GM12878 (cell line): ENCODE measurements around the gene GCK. TPM values are rescaled to one million over a fixed set of nuclear protein-coding genes. Genes with fewer than 3 reads are reported as not detected.

ENCODE experiments used
- ATAC-seq: fragments of 200-7000 bp; cut with Tn5 transposase; 3 replicates; pipeline ENCODE4 v1.9.1; 2020; ENCODE audit warnings: mild to moderate bottlenecking, moderate library complexity
- BruUV-seq: library from RNA; stranded (reverse); fragments of 400-500 nt; replicated peaks from 2 replicates; lab custom pipeline; 2021; lab: Mats Ljungman, UMichigan
- CTCF ChIA-PET: fragments of 300-600 bp; sonication (Branson Sonifier 250); formaldehyde crosslinking; extraction: SDS; loops from one replicate; lab custom pipeline; 2021; ENCODE audit warnings: inconsistent platforms; lab: Yijun Ruan, JAX
- POLR2A ChIA-PET: fragments of 350-600 bp; formaldehyde crosslinking; extraction: SDS; loops from one replicate; lab custom pipeline; 2021; ENCODE audit warnings: inconsistent platforms; lab: Charles Lee
- RAD21 ChIA-PET: fragments of 300-600 bp; sonication (Branson Sonifier 250); formaldehyde crosslinking; loops from one replicate; lab custom pipeline; 2023; ENCODE audit warnings: antibody characterized with exemption; ENCODE audit not compliant: unreplicated experiment; lab: Charles Lee
- SMC1A ChIA-PET: fragments of 300-600 bp; sonication (Branson Sonifier 250); formaldehyde crosslinking; loops from one replicate; lab custom pipeline; 2023; ENCODE audit not compliant: unreplicated experiment, uncharacterized antibody; lab: Charles Lee
- DNase-seq: peaks from one replicate; pipeline ENCODE4 v3.0.0-alpha.2; 2011; ENCODE audit warnings: low read depth, low spot score
- FAIRE-seq: peaks from 3 replicates; lab custom pipeline; 2011; peaks lifted over from hg19 to GRCh38; lab: Jason Lieb, UNC
- H2AFZ ChIP-seq: 2 replicates; pipeline ENCODE4 v1.6.0; 2011; ENCODE audit warnings: low read depth, low read length, control low read depth; ENCODE audit not compliant: control insufficient read depth
- H3K27ac ChIP-seq: 2 replicates; pipeline ENCODE4 v1.5.1; 2011; ENCODE audit warnings: control low read depth; ENCODE audit not compliant: control insufficient read depth, insufficient read depth
- H3K27me3 ChIP-seq, 2 experiments: replicated peaks in 1 of 2; 2 replicates each; pipeline versions ENCODE4 v1.6.0 to v1.6.1; 2011; ENCODE audit warnings: low read length in 1 of 2; ENCODE audit not compliant: control insufficient read depth in 2 of 2, insufficient read depth in 2 of 2
- H3K36me3 ChIP-seq, 2 experiments: 2 replicates each; pipeline ENCODE4 v1.5.1; 2011; ENCODE audit warnings: low read length in 1 of 2; ENCODE audit not compliant: control insufficient read depth in 2 of 2, insufficient read depth in 2 of 2
- H3K4me1 ChIP-seq: 2 replicates; pipeline ENCODE4 v1.6.1; 2011; ENCODE audit warnings: mild to moderate bottlenecking, low read length, moderate library complexity, mixed read lengths; ENCODE audit not compliant: control insufficient read depth, insufficient read depth
- H3K4me2 ChIP-seq: 2 replicates; pipeline ENCODE4 v1.6.0; 2011; ENCODE audit warnings: control low read depth; ENCODE audit not compliant: control insufficient read depth, insufficient read depth
- H3K4me3 ChIP-seq: fragments of 200-600 bp; sonication (generic); 2 replicates; pipeline ENCODE4 v1.5.1; 2016
- H3K79me2 ChIP-seq: 2 replicates; pipeline ENCODE4 v1.6.0; 2011; ENCODE audit warnings: low read length; ENCODE audit not compliant: control insufficient read depth, insufficient read depth
- H3K9ac ChIP-seq: 2 replicates; pipeline ENCODE4 v1.8.0; 2011; ENCODE audit warnings: low read length, control low read depth, mixed read lengths; ENCODE audit not compliant: control insufficient read depth, insufficient read depth
- H3K9me3 ChIP-seq: replicated peaks from 3 replicates; pipeline ENCODE4 v1.5.1; 2011; ENCODE audit warnings: mild to moderate bottlenecking, low read length; ENCODE audit not compliant: control insufficient read depth, insufficient read depth
- H4K20me1 ChIP-seq: 2 replicates; pipeline ENCODE4 v1.6.0; 2011; ENCODE audit not compliant: control insufficient read depth, insufficient read depth
- BCL3 ChIP-seq: IDR thresholded peaks from 2 replicates; pipeline ENCODE4 v1.6.1; 2011; ENCODE audit warnings: borderline replicate concordance, low read depth, mild to moderate bottlenecking, moderate library complexity, low read length; ENCODE audit not compliant: insufficient read depth, poor library complexity, severe bottlenecking
- FOXK2 ChIP-seq: fragments of 450-650 bp; IDR thresholded peaks from 2 replicates; pipeline ENCODE4 v1.6.1; 2017; ENCODE audit warnings: mild to moderate bottlenecking, moderate library complexity
- HDAC6 ChIP-seq: fragments of 200-600 bp; sonication (generic); IDR thresholded peaks from one replicate; pipeline ENCODE4 v1.8.0; 2017; ENCODE audit warnings: antibody characterized with exemption; ENCODE audit not compliant: unreplicated experiment
- HSF1 ChIP-seq: fragments of 150-350 bp; IDR thresholded peaks from 2 replicates; pipeline ENCODE4 v1.6.1; 2014; ENCODE audit warnings: mild to moderate bottlenecking, low read depth, low read length
- KLF5 ChIP-seq: fragments of 450-650 bp; IDR thresholded peaks from 2 replicates; pipeline ENCODE4 v1.6.1; 2014; ENCODE audit warnings: mild to moderate bottlenecking; ENCODE audit not compliant: partially characterized antibody
- PBX3 ChIP-seq: IDR thresholded peaks from 2 replicates; pipeline ENCODE4 v1.6.1; 2011; ENCODE audit warnings: mild to moderate bottlenecking, low read depth, low read length, moderate library complexity; ENCODE audit not compliant: insufficient replicate concordance
- RAD51 ChIP-seq: fragments of 450-650 bp; IDR thresholded peaks from 2 replicates; pipeline ENCODE4 v1.6.1; 2016; ENCODE audit warnings: moderate library complexity, mild to moderate bottlenecking, inconsistent platforms
- SIN3A ChIP-seq: IDR thresholded peaks from 2 replicates; pipeline ENCODE4 v1.6.1; 2012; ENCODE audit warnings: low read depth, low read length, improper control_type of control experiment
- TARDBP ChIP-seq: IDR thresholded peaks from 2 replicates; pipeline ENCODE4 v1.6.1; 2016; ENCODE audit warnings: borderline replicate concordance
- WGBS: methylation state at CpG from one replicate; pipeline ENCODE4 v1.1.6; 2016; ENCODE audit warnings: low lambda C conversion rate; ENCODE audit not compliant: insufficient replicate concordance, insufficient coverage; ENCODE audit errors: missing lambda C conversion rate; 5-methylcytosine and 5-hydroxymethylcytosine counted together
- in situ Hi-C: fragments of 300-500 bp; cut with MboI; formaldehyde crosslinking; loops from 9 replicates; pipeline ENCODE4 v1.14.3; 2018; ENCODE audit warnings: mixed read lengths
- intact Hi-C: fragments of 100-400 bp; cut with micrococcal nuclease; formaldehyde crosslinking; loops from one replicate; pipeline ENCODE4 v1.14.2; 2022; ENCODE audit not compliant: unreplicated experiment
- polyA plus RNA-seq, 11 experiments: library from polyadenylated mRNA; depleted of rRNA in 4 of 11; unstranded in 6 of 11; stranded (reverse) in 5 of 11; fragments of >200 nt; fragmentation: Nextera tagmentation in 4 of 11; fragmentation: Illumina TruSeq in 1 of 11; extraction: Ambion mirVana in 4 of 11; extraction: Trizol in 1 of 11; gene quantifications; 1 replicate in 1 of 11; 2 replicates in 10 of 11; pipeline versions ENCODE4 v1.2.1 to v1.2.3, GENCODE V29; 2011 to 2016; ENCODE audit warnings: inconsistent platforms in 2 of 11, missing spikeins in 2 of 11, low read depth in 1 of 11
- total RNA-seq, 4 experiments: library from RNA; depleted of rRNA in 3 of 4; stranded (reverse); fragments of >200 nt in 3 of 4; fragmentation: Illumina TruSeq in 1 of 4; extraction: Trizol in 1 of 4; gene quantifications; 2 replicates each; pipeline versions ENCODE4 v1.2.1 to v1.2.3, GENCODE V29; 2013 to 2021

Gene GCK
- total and polyA plus RNA-seq, 10 of the 15 experiments (the other 5 are each of a cell fraction or from before 2014, with no cell fraction given): 0.06 to 0.16 TPM; not detected in 8

- Histone ChIP-seq H3K36me3 (no peaks in the 10 kb centered on the region), H2AFZ (no peak overlapping the region), H3K9ac (no peak overlapping the region), H3K4me3 (no peak overlapping the region), H3K9me3 (no peaks in the 10 kb centered on the region), H4K20me1 (no peaks in the 10 kb centered on the region), H3K79me2 (no peaks in the 10 kb centered on the region), H3K27me3 (no peaks in the 10 kb centered on the region), H3K4me1 (no peaks in the 10 kb centered on the region), H3K27ac (no peak overlapping the region), H3K4me2 (no peak overlapping the region)
- RAD21 ChIA-PET: no interaction called here
- SMC1A ChIA-PET: interaction anchor here (1.2 kb wide), 1 partner anchor 116 kb away, joined by 3 read pairs; no protein-coding TSS in a partner anchor
- ATAC-seq (no peak), DNase-seq (no peak), FAIRE-seq (no peak)
- in situ Hi-C loops (no loop called here), intact Hi-C loops (no loop called here)
- WGBS: 55% methylated on average over 11 of the region's 11 CpGs
- TF ChIP-seq RAD51 (no peak), BCL3 (peak; percentile 67), PBX3 (peak; percentile 46), HSF1 (no peak), TARDBP (no peak), HDAC6 (no peak), SIN3A (no peak), KLF5 (no peak), FOXK2 (no peak)
- CTCF ChIA-PET: no interaction called here
- no TSS peak for BruUV-seq
- POLR2A ChIA-PET: no interaction called here
These were observed 32.8 kb upstream of the GCK start for GRCh38 chr7:44222074-44222473.
